GM23248 (cell line): ENCODE measurements around the gene SLC38A8. TPM values are rescaled to one million over a fixed set of nuclear protein-coding genes. Genes with fewer than 3 reads are reported as not detected.

Source experiments
- DNase-seq: peaks from one replicate; pipeline ENCODE4 v3.0.0-alpha.2; 2015
- H2AFZ ChIP-seq: fragments of 200-600 bp; sonication (generic); 2 replicates; pipeline ENCODE4 v1.6.1; 2016; ENCODE audit warnings: antibody characterized with exemption
- H3F3A ChIP-seq: fragments of 200-600 bp; sonication (generic); 2 replicates; pipeline ENCODE4 v1.6.1; 2016; ENCODE audit warnings: mild to moderate bottlenecking, antibody characterized with exemption, mixed run types; ENCODE audit not compliant: insufficient read depth
- H3K27ac ChIP-seq: fragments of 200-600 bp; sonication (generic); 2 replicates; pipeline ENCODE4 v1.5.1; 2016; ENCODE audit warnings: mild to moderate bottlenecking
- H3K27me3 ChIP-seq: fragments of 200-600 bp; sonication (generic); replicated peaks from 2 replicates; pipeline ENCODE4 v1.6.1; 2016; ENCODE audit warnings: mild to moderate bottlenecking; ENCODE audit not compliant: insufficient read depth
- H3K36me3 ChIP-seq: fragments of 200-600 bp; sonication (generic); 2 replicates; pipeline ENCODE4 v1.6.1; 2016; ENCODE audit warnings: low read depth, mild to moderate bottlenecking
- H3K4me1 ChIP-seq: fragments of 200-600 bp; sonication (generic); 2 replicates; pipeline ENCODE4 v1.6.1; 2016; ENCODE audit warnings: mild to moderate bottlenecking; ENCODE audit not compliant: insufficient read depth
- H3K4me2 ChIP-seq: fragments of 200-600 bp; sonication (generic); one replicate; pipeline ENCODE4 v1.6.1; 2016; ENCODE audit warnings: mild to moderate bottlenecking; ENCODE audit not compliant: unreplicated experiment
- H3K4me3 ChIP-seq: fragments of 200-600 bp; sonication (generic); 2 replicates; pipeline ENCODE4 v1.5.1; 2016; ENCODE audit warnings: mild to moderate bottlenecking
- H3K79me2 ChIP-seq: fragments of 200-600 bp; sonication (generic); 2 replicates; pipeline ENCODE4 v1.6.1; 2016; ENCODE audit warnings: mild to moderate bottlenecking; ENCODE audit not compliant: insufficient read depth
- H3K9ac ChIP-seq: fragments of 200-600 bp; sonication (generic); 2 replicates; pipeline ENCODE4 v1.6.1; 2016; ENCODE audit warnings: mild to moderate bottlenecking
- H3K9me2 ChIP-seq: fragments of 200-600 bp; sonication (generic); 2 replicates; pipeline ENCODE4 v1.6.1; 2016; ENCODE audit warnings: mixed run types, mild to moderate bottlenecking, moderate library complexity; ENCODE audit not compliant: insufficient read depth
- H3K9me3 ChIP-seq: fragments of 200-600 bp; sonication (generic); one replicate; pipeline ENCODE4 v1.6.1; 2017; ENCODE audit warnings: low read depth
- H4K20me1 ChIP-seq: fragments of 200-600 bp; sonication (generic); 2 replicates; pipeline ENCODE4 v1.6.0; 2016; ENCODE audit not compliant: insufficient read depth
- EZH2 ChIP-seq: fragments of 200-600 bp; sonication (generic); IDR thresholded peaks from 2 replicates; pipeline ENCODE4 v1.6.1; 2018; ENCODE audit warnings: antibody characterized with exemption, mild to moderate bottlenecking; ENCODE audit not compliant: insufficient read depth, poor library complexity, severe bottlenecking
- EZH2phosphoT487 ChIP-seq: fragments of 200-600 bp; sonication (generic); IDR thresholded peaks from 2 replicates; pipeline ENCODE4 v1.6.1; 2018; ENCODE audit warnings: antibody characterized with exemption, moderate library complexity, mild to moderate bottlenecking, low read depth; ENCODE audit not compliant: insufficient read depth
- WGBS, 2 experiments: methylation state at CpG; one replicate each; pipeline ENCODE4 v1.1.6; 2015 to 2017; ENCODE audit warnings: low lambda C conversion rate in 2 of 2, low coverage in 1 of 2; ENCODE audit errors: missing lambda C conversion rate in 2 of 2; 5-methylcytosine and 5-hydroxymethylcytosine counted together
- in situ Hi-C: fragments of 300-500 bp; cut with MboI; formaldehyde crosslinking; loops from 2 replicates; pipeline ENCODE4 v1.15.0; 2020
- polyA plus RNA-seq: library from polyadenylated mRNA; unstranded; fragments of >200 nt; fragmentation: Nextera tagmentation; extraction: Ambion mirVana; gene quantifications from 2 replicates; pipeline ENCODE4 v1.2.1, GENCODE V29; 2016
- total RNA-seq: library from RNA; depleted of rRNA; stranded (reverse); fragments of >200 nt; shearing (Covaris generic); gene quantifications from 2 replicates; pipeline ENCODE4 v1.2.3, GENCODE V29; 2014

SLC38A8 gene
- total and polyA plus RNA-seq, 2 experiments from 2014 or later, result not detected

- in situ Hi-C loops, result no loop called here
- no peak for TF ChIP-seq EZH2
- TF ChIP-seq EZH2phosphoT487, result no peak
- WGBS, 2 experiments, result 71 to 85% methylated on average over 5 to 6 of the region's 6 CpGs
Observed at GRCh38 chr16:83977056-83977815, 65.4 kb downstream of the SLC38A8 start.

GRCh38 chr16:83975590-83976260 is 66.9 kb downstream of the SLC38A8 start:
- H4K20me1 ChIP-seq, result no peaks in the 10 kb centered on the region
- no peaks in the 10 kb centered on the region for H3K9me2 ChIP-seq
- no peak overlapping the region for H3K4me2 ChIP-seq
- no peaks in the 10 kb centered on the region for H3K79me2 ChIP-seq
- no peaks in the 10 kb centered on the region for H3K36me3 ChIP-seq
- no peak for TF ChIP-seq EZH2
- no peak for TF ChIP-seq EZH2phosphoT487
- H3K9ac ChIP-seq, result no peak overlapping the region
- no peaks in the 10 kb centered on the region for H3F3A ChIP-seq
- DNase-seq, result no peak
- 73 to 77% methylated on average over 15 of the region's 15 CpGs for WGBS, 2 experiments
- no peak overlapping the region for H2AFZ ChIP-seq
- in situ Hi-C loops, result no loop called here
- peaks cover 2% of the 10 kb centered on the region for H3K27me3 ChIP-seq
- H3K4me1 ChIP-seq, result no peaks in the 10 kb centered on the region
- H3K4me3 ChIP-seq, result no peak overlapping the region
- no peaks in the 10 kb centered on the region for H3K9me3 ChIP-seq
- no peak overlapping the region for H3K27ac ChIP-seq

More at GRCh38 chr16:83977056-83977815, 65.4 kb downstream of the SLC38A8 start:
- H2AFZ ChIP-seq, result no peak overlapping the region
- no peak overlapping the region for H3K27ac ChIP-seq
- H3K9me3 ChIP-seq, result no peaks in the 10 kb centered on the region
- no peaks in the 10 kb centered on the region for H4K20me1 ChIP-seq
- H3F3A ChIP-seq, result no peaks in the 10 kb centered on the region
- DNase-seq, result no peak
- H3K9me2 ChIP-seq, result no peaks in the 10 kb centered on the region
- no peak overlapping the region for H3K4me2 ChIP-seq
- H3K79me2 ChIP-seq, result no peaks in the 10 kb centered on the region
- no peaks in the 10 kb centered on the region for H3K4me1 ChIP-seq
- H3K4me3 ChIP-seq, result no peak overlapping the region
- no peak overlapping the region for H3K9ac ChIP-seq
- H3K36me3 ChIP-seq, result no peaks in the 10 kb centered on the region
- peaks cover 2% of the 10 kb centered on the region for H3K27me3 ChIP-seq

- Histone ChIP-seq H2AFZ (no peak overlapping the region), H3K4me3 (no peak overlapping the region), H3K4me2 (no peak overlapping the region), H3K27ac (no peak overlapping the region), H3K27me3 (peaks cover 2% of the 10 kb centered on the region), H3K9me2 (no peaks in the 10 kb centered on the region), H3K9ac (no peak overlapping the region), H4K20me1 (no peaks in the 10 kb centered on the region), H3K36me3 (no peaks in the 10 kb centered on the region), H3K79me2 (no peaks in the 10 kb centered on the region), H3F3A (no peaks in the 10 kb centered on the region), H3K4me1 (no peaks in the 10 kb centered on the region), H3K9me3 (no peaks in the 10 kb centered on the region)
- in situ Hi-C loops, result no loop called here
- WGBS, 2 experiments, result 12 to 17% methylated on average over 7 of the region's 7 CpGs
- no peak for TF ChIP-seq EZH2phosphoT487
- no peak for DNase-seq
Observed at GRCh38 chr16:83974475-83974874, 68.1 kb downstream of the SLC38A8 start.

GRCh38 chr16:83973581-83974385 is 68.8 kb downstream of the SLC38A8 start:
- no peak overlapping the region for H3K4me3 ChIP-seq

More at GRCh38 chr16:83973581-83974385, 68.8 kb downstream of the SLC38A8 start:
- Histone ChIP-seq H2AFZ (no peak overlapping the region), H3K9ac (no peak overlapping the region), H3K27ac (no peak overlapping the region), H3K4me2 (no peak overlapping the region), H3K79me2 (no peaks in the 10 kb centered on the region), H3K9me3 (no peaks in the 10 kb centered on the region), H3K4me1 (no peaks in the 10 kb centered on the region), H3K9me2 (no peaks in the 10 kb centered on the region), H3K27me3 (peaks cover 2% of the 10 kb centered on the region), H3K36me3 (no peaks in the 10 kb centered on the region), H4K20me1 (no peaks in the 10 kb centered on the region), H3F3A (no peaks in the 10 kb centered on the region)
- no peak for TF ChIP-seq EZH2phosphoT487
- TF ChIP-seq EZH2, result no peak
- 75 to 81% methylated on average over 22 of the region's 22 CpGs for WGBS, 2 experiments
- no peak for DNase-seq
- in situ Hi-C loops, result no loop called here
